ENCODE results near the gene SAMD4B. TPM values are rescaled to one million over a fixed set of nuclear protein-coding genes. Genes with fewer than 3 reads are reported as not detected.

SAMD4B gene
- total and polyA plus RNA-seq, 9 donors = 59.0 to 139 (median 110) TPM

DNA sequence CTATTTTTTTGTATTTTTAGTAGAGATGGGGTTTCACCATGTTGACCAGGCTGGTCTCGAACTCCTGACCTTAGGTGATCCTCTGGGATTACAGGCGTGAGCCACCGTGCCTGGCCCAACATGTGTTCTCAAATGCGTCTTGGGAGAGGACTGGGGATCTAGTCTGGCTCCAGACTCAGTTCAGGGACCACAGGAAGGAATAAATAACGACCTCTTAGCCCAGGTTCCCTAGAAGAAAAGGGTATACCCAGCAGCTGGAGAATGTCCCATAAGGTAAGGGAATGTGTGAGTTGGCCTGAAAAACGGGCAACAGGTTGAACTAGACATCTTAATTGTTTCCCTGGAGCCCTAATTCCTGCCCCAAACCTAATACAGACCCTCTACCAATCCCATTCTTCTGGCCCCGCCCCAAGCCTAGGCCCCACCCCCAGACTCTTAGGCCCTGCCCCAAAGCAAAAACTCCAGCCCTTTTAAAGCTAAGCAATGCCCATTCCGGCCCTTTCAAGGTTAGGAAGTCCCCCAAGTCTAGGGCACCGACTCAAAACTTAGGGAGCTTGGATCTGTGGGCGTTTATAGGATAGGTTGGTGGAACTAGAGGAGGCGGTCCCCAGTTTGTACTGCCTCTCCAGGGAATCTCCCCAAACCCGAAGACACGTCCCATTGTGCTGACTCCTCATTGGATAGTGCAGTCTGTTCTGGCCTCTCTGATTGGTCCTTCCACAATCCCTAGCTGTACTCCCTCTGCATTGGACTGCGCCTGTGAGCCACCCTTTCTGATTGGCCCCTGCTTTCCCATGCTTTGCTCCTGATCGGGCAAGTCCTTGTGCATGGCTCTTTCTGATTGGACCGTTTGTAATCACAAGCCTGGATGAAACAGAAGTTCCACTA, 16.2 kb upstream of the SAMD4B start:
- no peaks in the 10 kb centered on the region for H3K36me3 ChIP-seq
- no peak for DNase-seq
- H3K27me3 ChIP-seq = no peaks in the 10 kb centered on the region
- 65 to 77% (median 67%) methylated on average over 16 of the region's 16 CpGs for whole genome bisulfite sequencing, 3 donors
- H3K9me3 ChIP-seq = no peaks in the 10 kb centered on the region
- H3K4me3 ChIP-seq = no peak overlapping the region
- H3K4me1 ChIP-seq (ENCODE audit: insufficient read depth) = peaks cover 1% of the 10 kb centered on the region
- intact Hi-C loops (cut with DNase I) = loop anchor here in 3 of 4 donors (2.0 to 10.0 kb wide), 4 partner anchors 204 to 371 kb away; no protein-coding TSS in a partner anchor
- H3K27ac ChIP-seq = no peak overlapping the region
- no peak for TF ChIP-seq POLR2A (IDR thresholded peaks at IDR 0.05)
- TF ChIP-seq EP300 (IDR thresholded peaks at IDR 0.05) = no peak
- TF ChIP-seq, protein P1, sequence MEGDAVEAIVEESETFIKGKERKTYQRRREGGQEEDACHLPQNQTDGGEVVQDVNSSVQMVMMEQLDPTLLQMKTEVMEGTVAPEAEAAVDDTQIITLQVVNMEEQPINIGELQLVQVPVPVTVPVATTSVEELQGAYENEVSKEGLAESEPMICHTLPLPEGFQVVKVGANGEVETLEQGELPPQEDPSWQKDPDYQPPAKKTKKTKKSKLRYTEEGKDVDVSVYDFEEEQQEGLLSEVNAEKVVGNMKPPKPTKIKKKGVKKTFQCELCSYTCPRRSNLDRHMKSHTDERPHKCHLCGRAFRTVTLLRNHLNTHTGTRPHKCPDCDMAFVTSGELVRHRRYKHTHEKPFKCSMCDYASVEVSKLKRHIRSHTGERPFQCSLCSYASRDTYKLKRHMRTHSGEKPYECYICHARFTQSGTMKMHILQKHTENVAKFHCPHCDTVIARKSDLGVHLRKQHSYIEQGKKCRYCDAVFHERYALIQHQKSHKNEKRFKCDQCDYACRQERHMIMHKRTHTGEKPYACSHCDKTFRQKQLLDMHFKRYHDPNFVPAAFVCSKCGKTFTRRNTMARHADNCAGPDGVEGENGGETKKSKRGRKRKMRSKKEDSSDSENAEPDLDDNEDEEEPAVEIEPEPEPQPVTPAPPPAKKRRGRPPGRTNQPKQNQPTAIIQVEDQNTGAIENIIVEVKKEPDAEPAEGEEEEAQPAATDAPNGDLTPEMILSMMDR (IDR thresholded peaks at IDR 0.05) = no peak

GRCh38 chr19:39327363-39328045, 14.7 kb upstream of the SAMD4B start:
- Histone ChIP-seq H3K27me3 (no peaks in the 10 kb centered on the region), H3K36me3 (no peaks in the 10 kb centered on the region), H3K4me1 (ENCODE audit: insufficient read depth) (no peaks in the 10 kb centered on the region), H3K9me3 (no peaks in the 10 kb centered on the region), H3K27ac (no peak overlapping the region), H3K4me3 (no peak overlapping the region)
- intact Hi-C loops (cut with DNase I) = loop anchor here in 3 of 4 donors (2.0 to 10.0 kb wide), 5 partner anchors 205 to 373 kb away; no protein-coding TSS in a partner anchor
- no peak for TF ChIP-seq EP300 (IDR thresholded peaks at IDR 0.05)
- DNase-seq = no peak
- WGBS, 3 donors = 48 to 52% (median 50%) methylated on average over 16 of the region's 16 CpGs

- peak; percentile 76 to 92 (median 90) for DNase-seq
- Histone ChIP-seq H3K36me3 (no peaks in the 10 kb centered on the region), H3K27me3 (no peaks in the 10 kb centered on the region), H3K27ac (no peak overlapping the region), H3K4me3 (no peak overlapping the region), H3K4me1 (ENCODE audit: insufficient read depth) (no peaks in the 10 kb centered on the region), H3K9me3 (no peaks in the 10 kb centered on the region)
- 20 to 24% (median 21%) methylated on average over 17 of the region's 17 CpGs for WGBS, 3 donors
- intact Hi-C loops (cut with DNase I) = loop anchor here in 3 of 4 donors (2.0 to 10.0 kb wide), 4 partner anchors 205 to 373 kb away; no protein-coding TSS in a partner anchor
- TF ChIP-seq EP300 (IDR thresholded peaks at IDR 0.05) (no peak), POLR2A (IDR thresholded peaks at IDR 0.05) (no peak)
- TF ChIP-seq, protein P1 (IDR thresholded peaks at IDR 0.05) = peak; percentile 82 to 89 (median 83)
Measured at GRCh38 chr19:39328046-39328705, 14.0 kb upstream of the SAMD4B start.

DNA sequence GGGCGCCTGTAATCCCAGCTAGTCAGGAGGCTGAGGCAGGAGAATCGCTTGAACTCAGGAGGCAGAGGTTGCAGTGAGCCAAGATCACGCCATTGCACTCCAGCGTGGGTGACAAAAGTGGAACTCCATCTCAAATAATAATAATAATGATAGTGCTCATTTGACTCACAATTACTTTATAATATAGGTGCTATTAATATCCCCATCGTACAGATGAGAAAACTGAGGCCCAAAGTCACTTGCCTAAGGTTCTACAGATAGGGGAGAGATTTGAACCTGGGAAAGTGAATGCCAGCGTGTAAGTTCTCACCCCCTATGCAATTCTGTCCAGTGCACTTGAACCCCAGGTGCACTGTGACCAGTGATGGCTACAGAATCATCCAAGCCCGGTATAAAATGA, 12.3 kb upstream of the SAMD4B start:
- intact Hi-C loops (cut with DNase I) = loop anchor here in 3 of 4 donors (2.0 to 10.0 kb wide), 4 partner anchors 207 to 375 kb away; no protein-coding TSS in a partner anchor

More for the DNA sequence above, 12.3 kb upstream of the SAMD4B start:
- Histone ChIP-seq H3K9me3 (no peaks in the 10 kb centered on the region), H3K4me1 (ENCODE audit: insufficient read depth) (no peaks in the 10 kb centered on the region), H3K36me3 (no peaks in the 10 kb centered on the region), H3K4me3 (no peak overlapping the region), H3K27ac (no peak overlapping the region), H3K27me3 (no peaks in the 10 kb centered on the region)
- no peak for TF ChIP-seq POLR2A (IDR thresholded peaks at IDR 0.05)
- TF ChIP-seq, protein P1 (IDR thresholded peaks at IDR 0.05) = no peak
- TF ChIP-seq EP300 (IDR thresholded peaks at IDR 0.05) = no peak
- 86 to 88% (median 88%) methylated on average over 7 of the region's 7 CpGs for WGBS, 3 donors
- DNase-seq = no peak
